ENCODE measurements around the gene LPCAT1.

Gene LPCAT1

GRCh38 chr5:1419476-1420210 lies 104.1 kb downstream of the LPCAT1 start:
- no peak for DNase-seq

GRCh38 chr5:1418921-1419280 lies 104.9 kb downstream of the LPCAT1 start:
- DNase-seq: no peak

GRCh38 chr5:1418238-1418920 lies 105.4 kb downstream of the LPCAT1 start:
- no peak for DNase-seq

GRCh38 chr5:1417586-1418225 lies 106.1 kb downstream of the LPCAT1 start:
- DNase-seq: no peak

- DNase-seq: no peak
Measured at GRCh38 chr5:1416856-1417469, 106.8 kb downstream of the LPCAT1 start.

- no peak for DNase-seq
Measured at GRCh38 chr5:1415626-1416360, 108.0 kb downstream of the LPCAT1 start.

- no peak for DNase-seq
Measured at GRCh38 chr5:1415059-1415425, 108.7 kb downstream of the LPCAT1 start.

- DNase-seq: no peak
Measured at GRCh38 chr5:1414311-1415058, 109.3 kb downstream of the LPCAT1 start.

- DNase-seq: no peak
Measured at GRCh38 chr5:1413611-1414241, 110.0 kb downstream of the LPCAT1 start.

GRCh38 chr5:1413211-1413610 lies 110.5 kb downstream of the LPCAT1 start:
- no peak for DNase-seq

- no peak for DNase-seq
Measured at GRCh38 chr5:1412621-1413020, 111.1 kb downstream of the LPCAT1 start.

- DNase-seq: no peak
Measured at GRCh38 chr5:1412163-1412562, 111.6 kb downstream of the LPCAT1 start.

All from DMS 273 treated with DMSO at 0.1 percent for 48 hours (cell line).